ENCODE measurements around the gene KTI12.

DNA sequence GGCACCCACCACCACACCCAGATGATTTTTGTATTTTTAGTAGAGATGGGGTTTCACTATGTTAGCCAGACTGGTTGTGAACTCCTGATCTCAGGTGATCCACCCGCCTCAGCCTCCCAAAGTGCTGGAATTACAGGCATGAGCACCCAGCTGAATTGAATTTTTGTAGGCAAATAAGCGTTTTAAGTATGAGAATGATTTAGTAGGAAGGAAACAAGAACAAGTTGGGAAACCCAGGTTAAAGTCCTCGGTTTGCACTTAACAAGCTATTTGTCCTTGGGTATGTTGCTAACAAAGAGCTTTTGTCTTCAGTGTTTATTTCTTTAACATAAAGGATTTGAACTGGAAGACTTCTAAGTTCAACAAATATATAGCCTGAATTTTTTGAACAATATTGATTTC, 46.4 kb upstream of the KTI12 start:
- TF ChIP-seq CTCF (IDR thresholded peaks at IDR 0.05) (no peak), HOXA7 (CRISPR knock-in tag; IDR thresholded peaks at IDR 0.05) (no peak), POLR2A (IDR thresholded peaks at IDR 0.05; ENCODE audit: low read length) (no peak), EP300 (IDR thresholded peaks at IDR 0.05) (no peak), CBX8 (IDR thresholded peaks at IDR 0.05) (no peak), KDM5A (IDR thresholded peaks at IDR 0.05) (no peak), RAD21 (conservative IDR thresholded peaks at IDR 0.05 in 1 of 2, IDR thresholded peaks at IDR 0.05 in 1 of 2) (no peak), NR3C1 (IDR thresholded peaks at IDR 0.05) (no peak), RCOR1 (IDR thresholded peaks at IDR 0.05; ENCODE audit: low read depth, low read length) (no peak), REST (IDR thresholded peaks at IDR 0.05) (no peak), RARB (CRISPR knock-in tag; IDR thresholded peaks at IDR 0.05) (no peak), EHF (CRISPR knock-in tag; IDR thresholded peaks at IDR 0.05) (no peak), MAX (IDR thresholded peaks at IDR 0.05) (no peak)

Data from A549 (cell line).